ENCODE measurements around the gene RNF11.

RNF11 gene

DNA sequence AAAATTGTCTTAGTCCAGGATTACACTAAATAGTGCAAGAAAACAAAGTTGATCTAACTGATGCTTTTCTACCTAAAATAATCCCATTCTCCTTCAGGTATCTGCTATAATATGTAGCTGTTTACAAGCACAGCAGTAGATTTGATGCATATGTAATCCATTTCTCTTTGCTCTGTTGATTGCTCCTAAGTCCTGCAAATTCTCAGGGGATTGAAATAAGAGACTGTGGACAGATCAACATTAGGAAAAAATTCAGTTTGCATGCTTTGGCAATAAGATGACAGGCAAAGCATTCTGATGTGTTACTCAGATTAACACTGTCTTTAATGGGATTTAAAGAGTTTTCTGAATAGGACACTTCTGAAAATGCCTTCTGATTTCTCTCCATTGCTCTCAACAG is 34.7 kb downstream of the RNF11 start:
- CTCF ChIA-PET, result interaction anchor here (1.7 to 8.0 kb wide), 3 partner anchors 9 to 25 kb away, joined by 6 to 46 read pairs (median 18); no protein-coding TSS in a partner anchor
- no peak for DNase-seq (ENCODE audit: extremely low spot score)
- POLR2A ChIA-PET, result no interaction called here
- TF ChIP-seq, protein P1, sequence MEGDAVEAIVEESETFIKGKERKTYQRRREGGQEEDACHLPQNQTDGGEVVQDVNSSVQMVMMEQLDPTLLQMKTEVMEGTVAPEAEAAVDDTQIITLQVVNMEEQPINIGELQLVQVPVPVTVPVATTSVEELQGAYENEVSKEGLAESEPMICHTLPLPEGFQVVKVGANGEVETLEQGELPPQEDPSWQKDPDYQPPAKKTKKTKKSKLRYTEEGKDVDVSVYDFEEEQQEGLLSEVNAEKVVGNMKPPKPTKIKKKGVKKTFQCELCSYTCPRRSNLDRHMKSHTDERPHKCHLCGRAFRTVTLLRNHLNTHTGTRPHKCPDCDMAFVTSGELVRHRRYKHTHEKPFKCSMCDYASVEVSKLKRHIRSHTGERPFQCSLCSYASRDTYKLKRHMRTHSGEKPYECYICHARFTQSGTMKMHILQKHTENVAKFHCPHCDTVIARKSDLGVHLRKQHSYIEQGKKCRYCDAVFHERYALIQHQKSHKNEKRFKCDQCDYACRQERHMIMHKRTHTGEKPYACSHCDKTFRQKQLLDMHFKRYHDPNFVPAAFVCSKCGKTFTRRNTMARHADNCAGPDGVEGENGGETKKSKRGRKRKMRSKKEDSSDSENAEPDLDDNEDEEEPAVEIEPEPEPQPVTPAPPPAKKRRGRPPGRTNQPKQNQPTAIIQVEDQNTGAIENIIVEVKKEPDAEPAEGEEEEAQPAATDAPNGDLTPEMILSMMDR (IDR thresholded peaks at IDR 0.05; ENCODE audit: control extremely low read depth, extremely low read depth, low read depth, missing control alignments), result no peak

GRCh38 chr1:51272916-51273315 is 36.8 kb downstream of the RNF11 start:
- CTCF ChIA-PET, result interaction anchor here (1.3 to 1.6 kb wide), 2 partner anchors 18 to 24 kb away, joined by 3 to 5 read pairs; no protein-coding TSS in a partner anchor
- TF ChIP-seq, protein P1 (IDR thresholded peaks at IDR 0.05; ENCODE audit: control extremely low read depth, extremely low read depth, low read depth, missing control alignments), result no peak
- POLR2A ChIA-PET, result no interaction called here
- no peak for DNase-seq (ENCODE audit: extremely low spot score)

- ChIA-PET CTCF (no interaction called here), POLR2A (no interaction called here)
- DNase-seq (ENCODE audit: extremely low spot score), result no peak
- TF ChIP-seq, protein P1 (IDR thresholded peaks at IDR 0.05; ENCODE audit: control extremely low read depth, extremely low read depth, low read depth, missing control alignments), result no peak
These were observed 38.6 kb downstream of the RNF11 start for GRCh38 chr1:51274676-51275075.

DNA sequence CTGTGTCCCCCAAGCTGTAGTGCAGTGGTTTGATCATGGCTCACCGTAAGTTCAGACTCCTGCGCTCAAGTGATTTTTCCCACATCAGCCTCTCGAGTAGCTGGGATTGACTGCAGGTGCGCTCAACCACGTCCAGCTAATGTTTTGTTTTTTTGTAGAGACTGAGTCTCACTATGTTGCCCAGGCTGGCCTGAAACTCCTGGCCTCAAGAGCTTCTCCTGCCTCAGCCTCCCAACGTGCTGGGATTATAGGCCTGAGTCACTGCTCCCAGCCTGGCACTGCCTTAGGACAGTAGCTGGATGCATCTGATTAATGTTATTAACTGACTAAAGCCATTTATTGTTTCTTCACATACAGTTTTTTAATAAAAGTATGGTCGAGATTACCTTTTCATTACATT is 40.2 kb downstream of the RNF11 start:
- DNase-seq (ENCODE audit: extremely low spot score), result no peak
- ChIA-PET POLR2A (no interaction called here), CTCF (interaction anchor here (1.3 to 2.2 kb wide), 2 partner anchors 9 to 12 kb away, joined by 5 to 9 read pairs; no protein-coding TSS in a partner anchor)

GRCh38 chr1:51280321-51280978 is 44.4 kb downstream of the RNF11 start:
- ChIA-PET CTCF (interaction anchor here (1.4 to 3.2 kb wide), 3 partner anchors 12 to 32 kb away, joined by 4 to 18 read pairs (median 18); no protein-coding TSS in a partner anchor), POLR2A (interaction anchor here (1.0 kb wide), 1 partner anchor 33 kb away, joined by 4 read pairs; no protein-coding TSS in a partner anchor)
- TF ChIP-seq, protein P1 (IDR thresholded peaks at IDR 0.05; ENCODE audit: control extremely low read depth, extremely low read depth, low read depth, missing control alignments), result no peak
- no peak for DNase-seq (ENCODE audit: extremely low spot score)

More for the DNA sequence above, 40.2 kb downstream of the RNF11 start:
- TF ChIP-seq, protein P1 (IDR thresholded peaks at IDR 0.05; ENCODE audit: control extremely low read depth, extremely low read depth, low read depth, missing control alignments), result no peak

GRCh38 chr1:51281807-51282206 is 45.7 kb downstream of the RNF11 start:
- ChIA-PET CTCF (interaction anchor here (2.5 kb wide), 1 partner anchor 15 kb away, joined by 10 read pairs; no protein-coding TSS in a partner anchor), POLR2A (no interaction called here)
- DNase-seq (ENCODE audit: extremely low spot score), result no peak
- TF ChIP-seq, protein P1 (IDR thresholded peaks at IDR 0.05; ENCODE audit: control extremely low read depth, extremely low read depth, low read depth, missing control alignments), result no peak

Data from GM10248 (cell line).